Muscle of back (tissue), 11 donors: ENCODE measurements around the gene RNF208. TPM values are rescaled to one million over a fixed set of nuclear protein-coding genes. Genes with fewer than 3 reads are reported as not detected.

Experiments
- DNase-seq, 3 donors: peaks; one replicate each; pipeline versions ENCODE4 v3.0.0 to v3.0.0-alpha.2; 2013
- polyA plus RNA-seq, 10 donors: library from polyadenylated mRNA; unstranded; fragments of 120-200 nt; gene quantifications; one replicate each; pipeline ENCODE4 v1.2.1, GENCODE V29; 2013; ENCODE audit not compliant: insufficient read length in 10 of 10

RNF208 gene
- polyA plus RNA-seq, 10 donors = 1.8 to 4.5 (median 2.4) TPM

GRCh38 chr9:137194909-137195308, 27.1 kb downstream of the RNF208 start:
- DNase-seq = no peak

GRCh38 chr9:137194388-137194787, 27.7 kb downstream of the RNF208 start:
- DNase-seq = no peak

- DNase-seq = no peak
Observed at GRCh38 chr9:137193771-137194170, 28.3 kb downstream of the RNF208 start.

GRCh38 chr9:137192859-137193258, 29.2 kb downstream of the RNF208 start:
- no peak for DNase-seq

- DNase-seq = no peak
Observed at GRCh38 chr9:137192448-137192780, 29.6 kb downstream of the RNF208 start.

GRCh38 chr9:137191691-137192447, 30.2 kb downstream of the RNF208 start:
- no peak for DNase-seq

DNA sequence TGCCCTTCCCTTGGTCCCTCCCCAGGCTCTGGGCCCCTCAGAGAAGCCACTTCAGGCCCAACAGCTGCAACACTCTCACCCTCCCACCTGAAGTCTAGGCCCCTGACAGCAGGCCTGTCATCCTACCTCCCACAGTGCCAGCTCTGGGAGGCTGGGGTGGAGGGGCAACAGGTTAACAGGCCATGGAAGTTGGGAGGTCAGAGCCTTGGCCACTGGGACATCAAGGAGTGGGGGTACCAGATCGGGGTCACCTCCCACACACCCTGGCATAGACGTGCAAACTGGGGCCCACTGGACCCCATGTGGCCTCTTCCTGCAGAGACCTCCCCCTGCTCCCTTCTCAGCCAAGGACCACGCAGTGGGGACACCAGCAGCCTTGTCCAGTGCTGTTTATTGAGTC, 30.8 kb downstream of the RNF208 start:
- DNase-seq = no peak

- no peak for DNase-seq
Observed at GRCh38 chr9:137190315-137190856, 31.7 kb downstream of the RNF208 start.

DNA sequence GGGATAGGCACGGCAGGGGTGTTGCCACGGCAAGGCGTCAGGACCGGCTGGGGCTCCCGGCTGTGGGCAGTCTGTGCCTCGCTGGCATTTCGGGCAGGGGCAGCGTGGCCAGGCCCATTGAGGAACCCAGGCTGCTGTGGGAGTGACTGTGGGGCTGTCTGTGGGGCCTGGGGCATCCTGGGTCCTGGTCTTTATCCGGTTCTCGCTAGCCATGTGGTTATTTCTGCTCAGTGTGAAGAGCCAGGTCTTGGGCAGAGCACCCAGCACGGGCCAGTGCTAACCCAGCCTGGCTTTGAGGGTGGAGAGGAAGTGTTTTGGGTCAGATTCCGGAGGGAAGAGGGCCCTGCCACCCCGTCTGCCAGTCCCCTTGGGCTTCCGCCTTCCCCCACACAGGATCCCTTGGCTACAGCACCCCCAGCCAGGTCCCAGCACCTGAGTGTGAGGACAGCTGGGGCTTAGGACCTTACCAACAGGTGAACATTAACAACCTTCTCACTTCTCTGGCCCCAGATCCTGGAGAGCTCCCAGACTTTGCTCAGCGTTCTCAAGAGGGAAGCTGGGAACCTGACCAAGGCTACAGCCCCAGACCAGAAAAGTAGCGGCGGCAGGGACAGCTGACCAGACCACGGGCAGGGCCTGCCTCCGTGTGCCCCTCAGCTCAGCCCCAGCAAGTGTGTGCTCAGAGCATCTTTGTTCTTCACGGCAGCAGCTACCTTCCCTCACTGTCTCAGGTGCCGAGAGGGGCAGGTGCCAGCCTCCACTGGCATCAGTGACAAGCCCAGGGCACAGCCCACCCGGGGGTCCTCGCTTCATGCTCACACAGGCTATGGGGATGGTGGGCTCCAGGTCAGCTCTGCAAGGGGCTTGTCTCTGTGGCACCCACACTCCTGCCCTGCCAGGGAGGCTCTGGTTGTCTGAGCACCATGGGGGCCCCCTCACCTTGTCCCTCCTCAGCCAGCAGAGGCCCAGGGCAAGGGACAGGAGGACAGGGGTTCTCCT, 32.4 kb downstream of the RNF208 start:
- DNase-seq = no peak

- peak; percentile 94 to 99 (median 99) for DNase-seq
Observed at GRCh38 chr9:137188490-137189296, 33.3 kb downstream of the RNF208 start, which contains the start of the genes ANAPC2 and SSNA1. Gene ANAPC2, minus strand, starts transcription at chr9:137188560. Its CDS starts 28 bp downstream, at chr9:137188532. Gene SSNA1, plus strand, starts transcription at chr9:137188676. Its CDS starts 51 bp downstream, at chr9:137188727.

DNA sequence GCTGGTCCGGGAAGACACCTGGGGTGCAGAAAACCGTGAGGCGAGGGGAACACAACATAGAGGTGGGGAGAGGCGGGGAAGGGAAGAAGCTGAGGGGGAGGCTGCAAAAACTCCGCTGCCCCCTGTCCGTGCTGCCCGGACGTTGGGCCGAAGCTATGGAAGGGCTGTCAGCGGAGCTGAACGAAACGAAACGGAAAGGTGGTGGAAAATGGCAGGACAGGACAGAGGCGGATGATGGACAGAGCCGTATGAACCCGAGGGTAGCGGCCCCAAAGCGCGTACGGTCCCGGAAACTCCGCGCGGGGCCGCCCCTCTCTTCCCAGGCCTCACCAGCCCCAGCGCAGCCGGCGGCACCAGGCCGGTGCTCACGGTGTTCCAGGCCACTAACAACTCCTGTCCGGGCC, 34.0 kb downstream of the RNF208 start:
- DNase-seq = no peak

DNA sequence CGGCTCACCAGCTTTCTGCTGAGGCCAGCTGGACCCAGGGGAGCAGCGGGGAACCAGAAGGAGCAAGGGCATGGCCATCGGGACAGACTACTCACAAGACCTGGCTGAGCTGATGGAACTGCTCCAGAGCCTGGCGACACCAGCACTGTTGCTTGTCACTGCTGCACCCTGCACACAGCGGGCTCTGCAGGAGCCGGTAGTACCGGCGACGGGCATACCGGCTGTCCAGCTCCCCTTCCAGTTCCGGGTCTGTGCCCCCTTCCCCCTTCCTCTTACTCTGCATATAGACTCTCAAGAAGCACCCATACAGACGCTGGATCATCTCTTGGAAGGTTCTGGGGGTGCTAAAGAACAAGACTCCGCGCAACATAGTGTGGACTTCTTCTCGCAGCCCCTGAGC, 34.7 kb downstream of the RNF208 start:
- no peak for DNase-seq

GRCh38 chr9:137186385-137186784, 35.7 kb downstream of the RNF208 start:
- no peak for DNase-seq

GRCh38 chr9:137185921-137186320, 36.1 kb downstream of the RNF208 start:
- no peak for DNase-seq

- DNase-seq = no peak
Observed at GRCh38 chr9:137184881-137185660, 37.0 kb downstream of the RNF208 start.

DNA sequence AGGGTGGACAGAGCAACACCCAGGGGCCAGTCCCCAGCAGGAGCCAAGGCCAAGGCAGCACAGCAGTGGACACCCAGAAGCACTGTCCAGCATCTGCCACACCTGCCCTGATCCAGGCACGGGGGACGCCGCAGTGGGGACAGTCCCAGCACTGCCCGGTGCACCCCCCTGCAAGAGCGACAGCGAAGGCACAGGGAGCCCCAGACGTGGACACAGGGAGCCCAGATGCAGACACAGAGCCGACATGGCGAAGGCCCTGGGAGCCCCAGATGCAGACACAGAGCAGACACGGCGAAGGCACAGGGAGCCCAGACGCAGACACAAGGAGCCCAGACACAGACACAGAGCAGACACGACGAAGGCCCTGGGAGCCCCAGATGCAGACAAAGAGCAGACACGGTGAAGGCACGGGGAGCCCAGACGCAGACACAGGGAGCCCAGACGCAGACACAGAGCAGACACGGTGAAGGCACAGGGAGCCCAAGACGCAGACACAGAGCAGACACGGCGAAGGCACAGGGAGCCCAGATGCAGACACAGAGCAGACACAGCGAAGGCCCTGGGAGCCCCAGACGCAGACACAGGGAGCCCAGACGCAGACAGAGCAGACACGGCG, 38.0 kb downstream of the RNF208 start:
- no peak for DNase-seq

DNA sequence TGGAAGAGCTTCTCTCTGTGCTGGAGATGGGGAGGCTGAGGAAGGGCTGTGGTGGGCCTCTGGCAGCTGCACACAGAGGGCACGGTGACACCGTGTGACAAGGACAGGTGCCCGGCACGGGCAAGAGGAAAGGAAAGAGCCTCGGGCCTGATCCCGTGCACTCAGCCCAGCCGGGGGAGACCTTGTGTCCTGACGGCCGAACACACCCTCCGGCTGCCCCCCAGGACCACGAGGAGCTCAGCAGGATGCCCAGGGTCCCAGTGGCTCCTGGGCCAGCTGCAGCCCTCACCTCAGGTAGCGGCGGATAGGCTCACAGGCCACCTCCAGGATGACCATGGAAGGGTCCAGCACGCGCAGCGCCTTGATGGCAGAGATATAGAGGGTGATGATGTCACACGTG, 39.2 kb downstream of the RNF208 start:
- DNase-seq = no peak

GRCh38 chr9:137181680-137182079, 40.4 kb downstream of the RNF208 start:
- no peak for DNase-seq

DNA sequence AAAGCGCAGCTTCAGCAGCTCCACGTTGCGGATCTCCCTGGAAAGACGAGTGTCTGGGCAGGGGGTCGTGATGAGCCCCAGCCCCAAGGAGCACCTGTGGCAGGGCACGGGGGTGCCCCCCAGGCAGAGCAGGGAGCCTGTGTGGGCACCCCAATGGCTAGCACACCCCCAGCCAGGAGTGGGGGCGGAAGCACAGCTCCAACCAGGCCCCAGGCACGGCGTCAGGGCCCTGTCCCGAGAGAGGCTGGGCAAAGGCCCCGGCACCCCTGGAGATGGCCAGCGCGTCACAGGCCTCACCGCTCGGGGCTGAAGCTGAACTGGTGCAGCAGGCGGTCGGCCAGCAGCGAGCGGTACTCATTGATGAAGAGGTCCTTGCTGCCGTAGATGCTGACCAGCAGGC, 41.5 kb downstream of the RNF208 start:
- no peak for DNase-seq

DNA sequence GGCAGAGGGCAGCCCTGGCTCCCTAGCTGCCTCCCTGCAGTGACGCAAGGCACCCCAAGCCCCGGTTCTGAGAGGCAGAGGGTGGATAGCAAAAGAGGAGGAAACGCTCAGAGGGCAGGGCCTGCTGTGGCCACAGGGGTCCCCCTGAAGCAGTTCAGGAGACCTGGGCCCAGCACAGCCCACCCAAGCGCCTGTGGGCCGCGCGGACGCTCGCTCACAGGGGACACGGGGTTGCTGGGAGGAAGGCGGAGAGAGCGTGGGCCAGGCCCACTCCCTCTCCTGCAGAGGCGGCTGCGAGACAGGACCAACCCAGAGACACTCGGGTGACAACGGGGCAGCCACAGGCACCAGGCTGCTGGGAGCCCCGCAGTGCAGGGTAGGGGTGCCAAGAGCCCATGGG, 42.3 kb downstream of the RNF208 start:
- no peak for DNase-seq
